PC-9 (cell line): Measurements from ENCODE around the gene TRIM31.

ENCODE experiments used
- CTCF ChIP-seq: fragments of 200-600 bp; sonication (generic); conservative IDR thresholded peaks from 2 replicates; pipeline ENCODE4 v1.6.1; 2017; ENCODE audit warnings: mixed run types, antibody characterized with exemption, mild to moderate bottlenecking, moderate library complexity
- EZH2 ChIP-seq: fragments of 200-600 bp; sonication (generic); IDR thresholded peaks from 2 replicates; pipeline ENCODE4 v1.8.0; 2017; ENCODE audit warnings: antibody characterized with exemption, low read depth

- no peak for TF ChIP-seq CTCF
- TF ChIP-seq EZH2: no peak
Measured at GRCh38 chr6:30160008-30160784, 47.3 kb upstream of the TRIM31 start.
